Measurements from ENCODE around the gene HERC2.

DNA sequence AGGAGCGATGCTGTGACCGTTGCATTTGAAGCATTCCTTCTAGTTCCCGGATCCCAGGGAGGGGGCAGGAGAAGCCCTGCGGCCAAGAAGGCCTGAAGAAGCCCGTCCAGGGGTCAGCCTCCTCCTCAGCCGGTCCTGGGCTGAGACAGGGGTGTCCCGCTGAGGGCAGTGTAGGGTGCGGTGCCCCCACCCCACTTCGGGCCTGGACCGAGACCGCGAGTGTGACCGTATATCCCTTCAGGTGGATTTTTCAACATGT lies 225.6 kb downstream of the HERC2 start:
- TF ChIP-seq, protein P1, sequence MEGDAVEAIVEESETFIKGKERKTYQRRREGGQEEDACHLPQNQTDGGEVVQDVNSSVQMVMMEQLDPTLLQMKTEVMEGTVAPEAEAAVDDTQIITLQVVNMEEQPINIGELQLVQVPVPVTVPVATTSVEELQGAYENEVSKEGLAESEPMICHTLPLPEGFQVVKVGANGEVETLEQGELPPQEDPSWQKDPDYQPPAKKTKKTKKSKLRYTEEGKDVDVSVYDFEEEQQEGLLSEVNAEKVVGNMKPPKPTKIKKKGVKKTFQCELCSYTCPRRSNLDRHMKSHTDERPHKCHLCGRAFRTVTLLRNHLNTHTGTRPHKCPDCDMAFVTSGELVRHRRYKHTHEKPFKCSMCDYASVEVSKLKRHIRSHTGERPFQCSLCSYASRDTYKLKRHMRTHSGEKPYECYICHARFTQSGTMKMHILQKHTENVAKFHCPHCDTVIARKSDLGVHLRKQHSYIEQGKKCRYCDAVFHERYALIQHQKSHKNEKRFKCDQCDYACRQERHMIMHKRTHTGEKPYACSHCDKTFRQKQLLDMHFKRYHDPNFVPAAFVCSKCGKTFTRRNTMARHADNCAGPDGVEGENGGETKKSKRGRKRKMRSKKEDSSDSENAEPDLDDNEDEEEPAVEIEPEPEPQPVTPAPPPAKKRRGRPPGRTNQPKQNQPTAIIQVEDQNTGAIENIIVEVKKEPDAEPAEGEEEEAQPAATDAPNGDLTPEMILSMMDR (IDR thresholded peaks at IDR 0.05; ENCODE audit: low read depth, low read length), result no peak
- no peak for TF ChIP-seq POLR2A (IDR thresholded peaks at IDR 0.05; ENCODE audit: extremely low read depth, insufficient read length)
- TF ChIP-seq, protein P2, sequence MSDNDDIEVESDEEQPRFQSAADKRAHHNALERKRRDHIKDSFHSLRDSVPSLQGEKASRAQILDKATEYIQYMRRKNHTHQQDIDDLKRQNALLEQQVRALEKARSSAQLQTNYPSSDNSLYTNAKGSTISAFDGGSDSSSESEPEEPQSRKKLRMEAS (IDR thresholded peaks at IDR 0.05; ENCODE audit: low read depth, low read length), result no peak
